Measurements from ENCODE around the gene COMT. TPM values are rescaled to one million over a fixed set of nuclear protein-coding genes. Genes with fewer than 3 reads are reported as not detected.
A peak's percentile ranks its signal among the peaks of the same experiment; 100 is the strongest.

The COMT gene
- total RNA-seq, 3 donors from 2014 or later (not counting 1 experiment from before 2014, with no cell fraction given) = 37.5 to 56.2 (median 38.2) TPM

DNA sequence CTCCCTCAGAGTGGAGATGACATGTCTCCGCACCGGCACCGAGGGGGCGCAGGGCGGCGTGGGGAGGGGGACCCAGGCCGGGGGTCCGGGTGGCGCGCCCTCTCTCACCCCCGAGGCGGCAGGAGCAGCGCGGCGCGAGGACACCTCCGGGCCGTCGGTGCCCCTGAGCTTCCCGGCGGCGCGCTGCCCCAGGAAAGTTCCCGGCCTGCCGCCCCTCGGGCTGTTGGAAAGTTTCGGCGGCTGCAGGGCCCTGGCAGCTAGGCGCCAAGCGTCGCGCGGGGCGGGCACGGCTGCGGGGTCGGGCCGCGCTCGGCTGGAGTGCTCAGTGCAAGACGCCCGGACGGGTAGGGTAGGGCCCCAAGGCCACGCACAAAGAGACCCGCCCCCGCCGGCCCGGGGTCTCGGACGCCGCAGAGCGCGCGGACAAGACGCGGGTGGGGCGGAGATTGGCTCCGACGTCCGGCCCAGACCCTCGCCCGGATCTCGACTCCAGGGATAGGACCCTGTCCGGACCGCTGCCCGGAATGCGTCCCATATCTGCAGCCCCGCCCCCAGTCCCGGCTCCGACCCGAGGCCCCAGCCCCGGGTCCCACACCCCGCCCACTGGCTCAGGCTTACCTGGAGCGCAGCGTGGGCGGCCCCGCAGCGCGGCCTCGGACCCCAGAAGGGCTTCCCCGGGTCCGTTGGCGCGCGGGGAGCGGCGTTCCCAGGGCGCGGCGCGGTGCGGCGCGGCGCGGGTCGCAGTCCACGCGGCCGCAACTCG, 74.6 kb downstream of the COMT start:
- Mint-ChIP-seq H3K4me3 (peak overlapping the region; percentile 21), H3K4me1 (peaks cover 18 to 35% of the 10 kb centered on the region in 2 donors), H3K27me3 (ENCODE audit: low read depth in 2 of 2) (no peaks in the 10 kb centered on the region), H3K9me3 (no peaks in the 10 kb centered on the region), H3K36me3 (no peaks in the 10 kb centered on the region), H3K27ac (no peak overlapping the region)
- TF ChIP-seq, protein P1, sequence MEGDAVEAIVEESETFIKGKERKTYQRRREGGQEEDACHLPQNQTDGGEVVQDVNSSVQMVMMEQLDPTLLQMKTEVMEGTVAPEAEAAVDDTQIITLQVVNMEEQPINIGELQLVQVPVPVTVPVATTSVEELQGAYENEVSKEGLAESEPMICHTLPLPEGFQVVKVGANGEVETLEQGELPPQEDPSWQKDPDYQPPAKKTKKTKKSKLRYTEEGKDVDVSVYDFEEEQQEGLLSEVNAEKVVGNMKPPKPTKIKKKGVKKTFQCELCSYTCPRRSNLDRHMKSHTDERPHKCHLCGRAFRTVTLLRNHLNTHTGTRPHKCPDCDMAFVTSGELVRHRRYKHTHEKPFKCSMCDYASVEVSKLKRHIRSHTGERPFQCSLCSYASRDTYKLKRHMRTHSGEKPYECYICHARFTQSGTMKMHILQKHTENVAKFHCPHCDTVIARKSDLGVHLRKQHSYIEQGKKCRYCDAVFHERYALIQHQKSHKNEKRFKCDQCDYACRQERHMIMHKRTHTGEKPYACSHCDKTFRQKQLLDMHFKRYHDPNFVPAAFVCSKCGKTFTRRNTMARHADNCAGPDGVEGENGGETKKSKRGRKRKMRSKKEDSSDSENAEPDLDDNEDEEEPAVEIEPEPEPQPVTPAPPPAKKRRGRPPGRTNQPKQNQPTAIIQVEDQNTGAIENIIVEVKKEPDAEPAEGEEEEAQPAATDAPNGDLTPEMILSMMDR (IDR thresholded peaks at IDR 0.05) = no peak
- WGBS (ENCODE audit: insufficient coverage) = 2% methylated on average over 101 of the region's 101 CpGs
- ATAC-seq (no peak), DNase-seq (peak; percentile 32 to 50)
- H3K4me1 ChIP-seq (ENCODE audit: control insufficient read depth, insufficient read depth, low read length) = peaks cover 52% of the 10 kb centered on the region
- intact Hi-C loops (cut with micrococcal nuclease) = loop anchor here (2.0 kb wide), 1 partner anchor 29 kb away; no protein-coding TSS in a partner anchor
- H3K27ac ChIP-seq (ENCODE audit: low read length) = no peak overlapping the region
- H3K9me3 ChIP-seq (ENCODE audit: control insufficient read depth, insufficient read depth, low read length) = no peaks in the 10 kb centered on the region
- H3K4me3 ChIP-seq (ENCODE audit: low read length) = peak overlapping the region; percentile 47
- H3K36me3 ChIP-seq (ENCODE audit: control insufficient read depth, insufficient read depth, low read length) = no peaks in the 10 kb centered on the region
- no peaks in the 10 kb centered on the region for H3K27me3 ChIP-seq (ENCODE audit: control insufficient read depth, insufficient read depth, low read length)

DNA sequence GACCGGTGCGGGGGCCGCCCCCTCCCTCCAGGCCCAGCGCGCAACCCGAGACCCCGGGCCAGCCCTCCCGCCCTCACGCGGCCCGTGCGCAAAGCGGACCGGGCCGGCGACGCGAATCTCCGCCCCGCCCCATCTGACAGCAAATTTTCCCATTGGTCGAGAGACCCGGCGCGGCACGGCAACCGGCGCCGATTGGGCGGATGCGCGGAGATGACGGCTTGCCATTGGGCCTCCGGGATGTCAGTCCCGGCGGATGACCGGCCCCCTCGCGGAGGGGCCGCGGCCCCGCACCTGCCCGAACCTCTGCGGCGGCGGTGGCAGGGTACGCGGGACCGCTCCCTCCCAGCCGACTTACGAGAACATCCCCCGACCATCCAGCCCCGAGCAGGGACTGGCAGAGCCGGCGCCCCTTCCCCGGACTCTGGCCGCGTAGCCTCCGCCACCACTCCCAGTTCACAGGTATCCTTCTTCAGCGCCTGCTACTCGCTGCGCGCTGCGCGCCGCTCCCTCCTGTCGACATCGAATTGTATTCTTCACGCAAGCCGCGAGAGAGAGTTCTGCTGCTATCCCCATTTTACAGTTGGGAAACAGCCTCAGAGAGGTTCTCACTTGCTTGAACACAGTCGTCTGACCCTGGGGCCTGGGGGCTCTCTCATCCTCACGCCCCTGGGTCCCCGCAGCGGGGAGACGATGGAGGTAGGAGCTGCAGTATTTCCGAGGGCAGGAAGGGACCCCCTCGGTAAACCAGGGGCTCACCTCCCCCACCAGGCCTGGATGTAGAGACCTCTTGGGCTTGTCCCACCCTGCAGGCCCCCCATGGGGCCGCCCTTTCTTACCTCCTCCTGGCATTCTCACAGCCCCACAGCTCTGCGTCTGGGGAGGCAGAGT, 75.4 kb downstream of the COMT start, which contains the start of gene ARVCF:
ARVCF (minus strand) TSS at position 90 of the 888 bp plus-strand sequence. CDS start 26,029 bp downstream, outside the sequence.
- Mint-ChIP-seq H3K4me1 (peaks cover 21 to 37% of the 10 kb centered on the region in 2 donors), H3K36me3 (no peaks in the 10 kb centered on the region), H3K4me3 (peak within 1 kb of the TSS; percentile 92), H3K27me3 (ENCODE audit: low read depth in 2 of 2) (no peaks in the 10 kb centered on the region), H3K9me3 (no peaks in the 10 kb centered on the region), H3K27ac (peak within 1 kb of the TSS in 1 of 2 donors; percentile 76)
- WGBS (ENCODE audit: insufficient coverage) = 2% methylated on average over 79 of the region's 79 CpGs
- peak; percentile 95 to 96 for DNase-seq
- Histone ChIP-seq H3K36me3 (ENCODE audit: control insufficient read depth, insufficient read depth, low read length) (no peaks in the 10 kb centered on the region), H3K9me3 (ENCODE audit: control insufficient read depth, insufficient read depth, low read length) (no peaks in the 10 kb centered on the region), H3K27me3 (ENCODE audit: control insufficient read depth, insufficient read depth, low read length) (no peaks in the 10 kb centered on the region), H3K27ac (ENCODE audit: low read length) (no peak within 1 kb of the TSS), H3K4me1 (ENCODE audit: control insufficient read depth, insufficient read depth, low read length) (peaks cover 52% of the 10 kb centered on the region), H3K4me3 (ENCODE audit: low read length) (peak within 1 kb of the TSS; percentile 78)
- intact Hi-C loops (cut with micrococcal nuclease) = loop anchor here (2.0 kb wide), 1 partner anchor 30 kb away; no protein-coding TSS in a partner anchor
- peak; percentile 65 to 74 (median 71) for ATAC-seq
- TF ChIP-seq, protein P1 (IDR thresholded peaks at IDR 0.05) = no peak

DNA sequence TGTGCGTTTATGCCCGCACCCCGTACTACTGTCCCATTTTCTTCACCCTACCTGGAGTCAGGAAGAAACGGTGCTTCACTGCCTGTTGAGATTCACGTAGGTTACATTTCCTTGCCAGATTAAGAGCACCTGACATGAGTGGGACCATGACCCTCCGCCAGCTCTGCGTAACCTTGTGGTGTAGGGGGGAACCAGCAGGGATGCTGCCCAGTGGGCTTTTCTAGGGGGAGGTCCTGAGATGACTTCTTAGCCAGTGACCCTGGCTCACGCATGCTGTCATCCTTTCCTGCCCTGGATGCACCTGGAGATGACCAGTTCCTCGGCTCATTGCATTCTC, 76.0 kb downstream of the COMT start:
- no peak overlapping the region for H3K4me3 ChIP-seq (ENCODE audit: low read length)
- TF ChIP-seq, protein P1 (IDR thresholded peaks at IDR 0.05) = no peak
- Mint-ChIP-seq H3K27me3 (ENCODE audit: low read depth in 2 of 2) (no peaks in the 10 kb centered on the region), H3K9me3 (no peaks in the 10 kb centered on the region), H3K4me3 (peak overlapping the region; percentile 92), H3K36me3 (no peaks in the 10 kb centered on the region), H3K27ac (peak overlapping the region in 1 of 2 donors; percentile 76), H3K4me1 (peaks cover 23 to 39% of the 10 kb centered on the region in 2 donors)
- intact Hi-C loops (cut with micrococcal nuclease) = loop anchor here (2.0 kb wide), 1 partner anchor 31 kb away; no protein-coding TSS in a partner anchor
- H3K36me3 ChIP-seq (ENCODE audit: control insufficient read depth, insufficient read depth, low read length) = no peaks in the 10 kb centered on the region
- no peaks in the 10 kb centered on the region for H3K9me3 ChIP-seq (ENCODE audit: control insufficient read depth, insufficient read depth, low read length)
- ATAC-seq (no peak), DNase-seq (no peak)
- H3K27ac ChIP-seq (ENCODE audit: low read length) = no peak overlapping the region
- H3K4me1 ChIP-seq (ENCODE audit: control insufficient read depth, insufficient read depth, low read length) = peaks cover 52% of the 10 kb centered on the region
- no peaks in the 10 kb centered on the region for H3K27me3 ChIP-seq (ENCODE audit: control insufficient read depth, insufficient read depth, low read length)
- WGBS (ENCODE audit: insufficient coverage) = 66% methylated on average over 9 of the region's 9 CpGs
